Endothelial cell of umbilical vein (primary cell): ENCODE data around the gene HAUS3. TPM values are rescaled to one million over a fixed set of nuclear protein-coding genes. Genes with fewer than 3 reads are reported as not detected.

ENCODE experiments used
- BruUV-seq: library from RNA; stranded (reverse); fragments of 400-500 nt; replicated peaks from 2 replicates; lab custom pipeline; 2021; lab: Mats Ljungman, UMichigan
- CTCF ChIA-PET: fragments of 300-600, 350-600 bp; sonication (Branson Sonifier 250); formaldehyde crosslinking; loops from one replicate; lab custom pipeline; 2021; ENCODE audit warnings: antibody characterized with exemption, inconsistent platforms; lab: Charles Lee
- POLR2A ChIA-PET: fragments of 300-600, 350-600 bp; sonication (Branson Sonifier 250); formaldehyde crosslinking; loops from one replicate; lab custom pipeline; 2021; ENCODE audit warnings: antibody characterized with exemption, inconsistent platforms; lab: Charles Lee
- DNase-seq: peaks from one replicate; pipeline ENCODE4 v3.0.0-alpha.2; 2011; ENCODE audit warnings: low read depth, low spot score
- FAIRE-seq: peaks from 2 replicates; lab custom pipeline; 2011; peaks lifted over from hg19 to GRCh38; lab: Jason Lieb, UNC
- H2AFZ ChIP-seq: 2 replicates; pipeline ENCODE4 v1.6.0; 2012; ENCODE audit warnings: low read depth, low read length, control low read depth, inconsistent platforms
- H3K27ac ChIP-seq: 2 replicates; pipeline ENCODE4 v1.5.1; 2011; ENCODE audit warnings: low read depth, mild to moderate bottlenecking, control low read depth, low read length, moderate library complexity; ENCODE audit not compliant: insufficient read depth
- H3K27me3 ChIP-seq, 2 experiments: 2 replicates each; pipeline versions ENCODE4 v1.6.0 to v1.6.1; 2011; ENCODE audit warnings: low read length in 2 of 2, mixed read lengths in 1 of 2; ENCODE audit not compliant: control insufficient read depth in 2 of 2, insufficient read depth in 2 of 2
- H3K36me3 ChIP-seq, 2 experiments: 2 replicates in 1 of 2; 3 replicates in 1 of 2; pipeline ENCODE4 v1.5.1; 2011; ENCODE audit warnings: low read length in 2 of 2, mild to moderate bottlenecking in 1 of 2, moderate library complexity in 1 of 2; ENCODE audit not compliant: control insufficient read depth in 2 of 2, insufficient read depth in 2 of 2; ENCODE audit errors: extremely low read depth in 1 of 2
- H3K4me1 ChIP-seq: 3 replicates; pipeline ENCODE4 v1.5.1; 2011; ENCODE audit warnings: mild to moderate bottlenecking, low read length; ENCODE audit not compliant: control insufficient read depth, insufficient read depth; ENCODE audit errors: extremely low read depth
- H3K4me2 ChIP-seq: 2 replicates; pipeline ENCODE4 v1.6.1; 2011; ENCODE audit warnings: low read length, control low read depth, mixed read lengths; ENCODE audit not compliant: insufficient read depth
- H3K4me3 ChIP-seq, 3 experiments: fragments of 200-600 bp in 1 of 3; sonication (generic), shearing (Covaris generic) in 1 of 3; replicated peaks in 1 of 3; 2 replicates each; pipeline ENCODE4 v1.5.1; 2011 to 2016; ENCODE audit warnings: control low read depth in 3 of 3, low read length in 3 of 3, mild to moderate bottlenecking in 2 of 3, inconsistent platforms in 1 of 3, low read depth in 1 of 3, moderate library complexity in 1 of 3; ENCODE audit not compliant: insufficient read depth in 1 of 3
- H3K79me2 ChIP-seq: 2 replicates; pipeline ENCODE4 v1.6.0; 2012; ENCODE audit warnings: low read length, inconsistent platforms; ENCODE audit not compliant: control insufficient read depth, insufficient read depth
- H3K9ac ChIP-seq: replicated peaks from 2 replicates; pipeline ENCODE3; 2011; ENCODE audit warnings: low read length, control low read depth; ENCODE audit not compliant: insufficient read depth; ENCODE audit errors: extremely low read depth
- H3K9me1 ChIP-seq: replicated peaks from 3 replicates; pipeline ENCODE4 v1.6.0; 2011; ENCODE audit warnings: mild to moderate bottlenecking, low read length; ENCODE audit not compliant: control insufficient read depth, insufficient read depth; ENCODE audit errors: extremely low read depth
- H3K9me3 ChIP-seq: replicated peaks from 2 replicates; pipeline ENCODE4 v1.5.1; 2012; ENCODE audit warnings: low read length, inconsistent platforms; ENCODE audit not compliant: control insufficient read depth, insufficient read depth
- H4K20me1 ChIP-seq: replicated peaks from 2 replicates; pipeline ENCODE3; 2011; ENCODE audit warnings: mild to moderate bottlenecking, low read length; ENCODE audit not compliant: control insufficient read depth, insufficient read depth; ENCODE audit errors: extremely low read depth
- EZH2 ChIP-seq: IDR thresholded peaks from 2 replicates; pipeline ENCODE4 v1.6.1; 2012; ENCODE audit warnings: borderline replicate concordance, low read depth, mild to moderate bottlenecking, moderate library complexity, low read length, inconsistent platforms; ENCODE audit not compliant: severe bottlenecking
- FOS ChIP-seq: IDR thresholded peaks from 2 replicates; pipeline ENCODE4 v1.6.1; 2011; ENCODE audit warnings: mild to moderate bottlenecking, low read length, moderate library complexity, borderline replicate concordance; ENCODE audit not compliant: insufficient read depth
- GATA2 ChIP-seq: IDR thresholded peaks from 2 replicates; pipeline ENCODE4 v1.7.0; 2011; ENCODE audit warnings: low read depth, mild to moderate bottlenecking, moderate library complexity, mixed read lengths, low read length; ENCODE audit not compliant: insufficient read length, insufficient read depth
- JUN ChIP-seq: IDR thresholded peaks from 2 replicates; pipeline ENCODE4 v1.6.1; 2011; ENCODE audit warnings: borderline replicate concordance, low read depth; ENCODE audit not compliant: insufficient read length, insufficient read depth
- MYC ChIP-seq: IDR thresholded peaks from one replicate; pipeline ENCODE4 v1.6.1; 2011; ENCODE audit warnings: mild to moderate bottlenecking, low read depth, low read length
- POLR2A ChIP-seq: IDR thresholded peaks from 2 replicates; pipeline ENCODE4 v1.6.1; 2012; ENCODE audit warnings: low read depth, mild to moderate bottlenecking, control low read depth, low read length
- POLR2AphosphoS5 ChIP-seq: IDR thresholded peaks from 2 replicates; pipeline ENCODE4 v1.6.1; 2012; ENCODE audit warnings: low read depth, mild to moderate bottlenecking, control low read depth, low read length, moderate library complexity; ENCODE audit not compliant: insufficient read depth
- dilution Hi-C: fragments of 300-500 bp; cut with MboI; formaldehyde crosslinking; loops from one replicate; pipeline ENCODE4 v1.15.0; 2019; ENCODE audit warnings: low sequenced_read_pairs; ENCODE audit not compliant: extremely low pct_ligation_motif_present
- intact Hi-C: fragments of 100-400 bp; cut with micrococcal nuclease; formaldehyde crosslinking; loops from one replicate; pipeline ENCODE4 v1.10.0; 2022
- polyA plus RNA-seq, 4 experiments: library from polyadenylated mRNA; depleted of rRNA in 3 of 4; stranded (reverse) in 3 of 4; unstranded in 1 of 4; fragments of >200 nt; gene quantifications; 2 replicates each; pipeline versions ENCODE4 v1.2.1 to v1.2.3, GENCODE V29; 2011 to 2012; ENCODE audit warnings: missing spikeins in 1 of 4
- total RNA-seq: library from RNA; stranded (reverse); gene quantifications from 2 replicates; pipeline ENCODE4 v1.2.3, GENCODE V29; 2021
- TF ChIP-seq, protein P1 (sequence below), 2 donors: IDR thresholded peaks; 1 replicate in 1 of 2; 2 replicates in 1 of 2; pipeline ENCODE4 v1.5.1; 2011; ENCODE audit warnings: low read length in 2 of 2, mild to moderate bottlenecking in 2 of 2, moderate library complexity in 2 of 2, control low read depth in 1 of 2, inconsistent platforms in 1 of 2, low read depth in 1 of 2; ENCODE audit not compliant: insufficient read depth in 1 of 2; ENCODE audit errors: extremely low read depth in 1 of 2
- TF ChIP-seq, protein P2 (sequence below): IDR thresholded peaks from 2 replicates; pipeline ENCODE4 v1.6.1; 2011; ENCODE audit not compliant: insufficient read depth, insufficient read length

Gene HAUS3
- total and polyA plus RNA-seq, 2 donors (not counting 3 experiments of a cell fraction or from before 2014, with no cell fraction given): 4.4 to 15.9 TPM

DNA sequence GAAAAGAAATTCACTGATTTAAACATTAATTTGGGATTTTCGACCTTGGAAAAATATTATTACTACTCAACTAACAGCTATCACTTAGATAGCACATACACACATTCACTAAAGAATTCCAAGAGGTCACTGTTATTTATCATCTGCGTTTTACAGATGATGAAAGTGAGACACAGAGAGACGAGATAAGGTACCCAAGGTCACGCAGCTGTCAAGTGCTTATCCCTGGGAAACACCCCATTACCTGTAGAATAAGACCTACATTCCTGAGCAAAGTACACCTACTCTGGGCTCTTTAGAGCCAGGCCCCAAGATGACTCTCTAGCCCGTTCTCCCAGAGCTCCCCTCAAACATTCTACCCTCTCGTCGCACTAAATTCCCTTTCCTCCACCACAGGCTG lies 48.6 kb downstream of the HAUS3 start:
- H3K9ac ChIP-seq: no peak overlapping the region
- ChIA-PET POLR2A (no interaction called here), CTCF (no interaction called here)
- H3K9me1 ChIP-seq: no peaks in the 10 kb centered on the region
- H3K27me3 ChIP-seq: no peaks in the 10 kb centered on the region
- H4K20me1 ChIP-seq: no peaks in the 10 kb centered on the region
- H3K79me2 ChIP-seq: no peaks in the 10 kb centered on the region
- H3K4me3 ChIP-seq: no peak overlapping the region
- H3K4me1 ChIP-seq: no peaks in the 10 kb centered on the region
- no peak overlapping the region for H3K4me2 ChIP-seq
- DNase-seq: no peak
- no peaks in the 10 kb centered on the region for H3K36me3 ChIP-seq
- H3K9me3 ChIP-seq: no peaks in the 10 kb centered on the region
- FAIRE-seq: no peak
- intact Hi-C loops (no loop called here), dilution Hi-C loops (no loop called here)
- TF ChIP-seq FOS (no peak), POLR2A (no peak), GATA2 (no peak), POLR2AphosphoS5 (no peak), MYC (no peak), EZH2 (no peak), JUN (no peak)
- TF ChIP-seq, protein P1, sequence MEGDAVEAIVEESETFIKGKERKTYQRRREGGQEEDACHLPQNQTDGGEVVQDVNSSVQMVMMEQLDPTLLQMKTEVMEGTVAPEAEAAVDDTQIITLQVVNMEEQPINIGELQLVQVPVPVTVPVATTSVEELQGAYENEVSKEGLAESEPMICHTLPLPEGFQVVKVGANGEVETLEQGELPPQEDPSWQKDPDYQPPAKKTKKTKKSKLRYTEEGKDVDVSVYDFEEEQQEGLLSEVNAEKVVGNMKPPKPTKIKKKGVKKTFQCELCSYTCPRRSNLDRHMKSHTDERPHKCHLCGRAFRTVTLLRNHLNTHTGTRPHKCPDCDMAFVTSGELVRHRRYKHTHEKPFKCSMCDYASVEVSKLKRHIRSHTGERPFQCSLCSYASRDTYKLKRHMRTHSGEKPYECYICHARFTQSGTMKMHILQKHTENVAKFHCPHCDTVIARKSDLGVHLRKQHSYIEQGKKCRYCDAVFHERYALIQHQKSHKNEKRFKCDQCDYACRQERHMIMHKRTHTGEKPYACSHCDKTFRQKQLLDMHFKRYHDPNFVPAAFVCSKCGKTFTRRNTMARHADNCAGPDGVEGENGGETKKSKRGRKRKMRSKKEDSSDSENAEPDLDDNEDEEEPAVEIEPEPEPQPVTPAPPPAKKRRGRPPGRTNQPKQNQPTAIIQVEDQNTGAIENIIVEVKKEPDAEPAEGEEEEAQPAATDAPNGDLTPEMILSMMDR (IDR thresholded peaks at IDR 0.05; ENCODE audit: extremely low read depth in 1 of 2, insufficient read depth in 1 of 2, low read depth in 1 of 2, low read length in 2 of 2): no peak
- TF ChIP-seq, protein P2, sequence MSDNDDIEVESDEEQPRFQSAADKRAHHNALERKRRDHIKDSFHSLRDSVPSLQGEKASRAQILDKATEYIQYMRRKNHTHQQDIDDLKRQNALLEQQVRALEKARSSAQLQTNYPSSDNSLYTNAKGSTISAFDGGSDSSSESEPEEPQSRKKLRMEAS: no peak
- H3K27ac ChIP-seq: no peak overlapping the region
- no peak overlapping the region for H2AFZ ChIP-seq
- BruUV-seq: no TSS peak
